Common myeloid progenitor, CD34-positive (primary cell): ENCODE data around the gene ADRA2C.

Experiments
- CTCF ChIA-PET: fragments of 350-600 bp; sonication (Branson Sonifier 250); formaldehyde crosslinking; loops from one replicate; lab custom pipeline; 2021; ENCODE audit warnings: antibody characterized with exemption; lab: Charles Lee
- POLR2A ChIA-PET: fragments of 350-600 bp; sonication (Branson Sonifier 250); formaldehyde crosslinking; loops from one replicate; lab custom pipeline; 2021; ENCODE audit warnings: antibody characterized with exemption; lab: Charles Lee
- DNase-seq, 3 donors: peaks; one replicate each; pipeline versions ENCODE4 v3.0.0 to v3.0.0-alpha.2; 2013
- H3K27ac ChIP-seq, 2 experiments: 1 replicate in 1 of 2; 2 replicates in 1 of 2; pipeline ENCODE4 v1.7.0; 2013; ENCODE audit warnings: inconsistent platforms in 2 of 2, low read length in 2 of 2, mild to moderate bottlenecking in 2 of 2, low read depth in 1 of 2, moderate library complexity in 1 of 2; ENCODE audit not compliant: severe bottlenecking in 2 of 2, insufficient read depth in 1 of 2, poor library complexity in 1 of 2
- H3K27me3 ChIP-seq, 5 experiments: replicated peaks in 2 of 5; 1 replicate in 3 of 5; 2 replicates in 2 of 5; pipeline versions ENCODE4 v1.6.1 to v1.7.0; 2013; ENCODE audit warnings: low read length in 4 of 5, mild to moderate bottlenecking in 2 of 5, moderate library complexity in 2 of 5, inconsistent platforms in 1 of 5; ENCODE audit not compliant: insufficient read depth in 5 of 5, control insufficient read depth in 4 of 5
- H3K36me3 ChIP-seq, 4 experiments: 1 replicate in 2 of 4; 2 replicates in 2 of 4; pipeline versions ENCODE4 v1.6.1 to v1.7.0; 2013; ENCODE audit warnings: low read length in 3 of 4, control low read depth in 1 of 4, mild to moderate bottlenecking in 1 of 4; ENCODE audit not compliant: control insufficient read depth in 4 of 4, insufficient read depth in 4 of 4
- H3K4me1 ChIP-seq, 4 experiments: 1 replicate in 3 of 4; 2 replicates in 1 of 4; pipeline versions ENCODE4 v1.6.1 to v1.7.1; 2013; ENCODE audit warnings: low read length in 3 of 4, mild to moderate bottlenecking in 3 of 4, control low read depth in 1 of 4, inconsistent platforms in 1 of 4, moderate library complexity in 1 of 4; ENCODE audit not compliant: control insufficient read depth in 4 of 4, insufficient read depth in 4 of 4; ENCODE audit errors: control extremely low read depth in 1 of 4
- H3K4me3 ChIP-seq, 7 experiments: 1 replicate in 4 of 7; 2 replicates in 3 of 7; pipeline versions ENCODE4 v1.5.1 to v1.7.0; 2013; ENCODE audit warnings: mild to moderate bottlenecking in 7 of 7, low read length in 6 of 7, moderate library complexity in 6 of 7, inconsistent platforms in 2 of 7, low read depth in 2 of 7, control low read depth in 1 of 7; ENCODE audit not compliant: insufficient read depth in 4 of 7, control insufficient read depth in 1 of 7; ENCODE audit errors: extremely low read depth in 1 of 7
- H3K9me3 ChIP-seq, 5 experiments: 1 replicate in 4 of 5; 2 replicates in 1 of 5; pipeline versions ENCODE4 v1.6.1 to v1.7.1; 2013; ENCODE audit warnings: low read length in 4 of 5, mild to moderate bottlenecking in 2 of 5, inconsistent platforms in 1 of 5, low read depth in 1 of 5, moderate library complexity in 1 of 5; ENCODE audit not compliant: control insufficient read depth in 4 of 5, insufficient read depth in 2 of 5; ENCODE audit errors: control extremely low read depth in 1 of 5
- WGBS: methylation state at CpG from one replicate; pipeline ENCODE4 v1.1.5; 2013; ENCODE audit not compliant: insufficient coverage; 5-methylcytosine and 5-hydroxymethylcytosine counted together

Gene ADRA2C

DNA sequence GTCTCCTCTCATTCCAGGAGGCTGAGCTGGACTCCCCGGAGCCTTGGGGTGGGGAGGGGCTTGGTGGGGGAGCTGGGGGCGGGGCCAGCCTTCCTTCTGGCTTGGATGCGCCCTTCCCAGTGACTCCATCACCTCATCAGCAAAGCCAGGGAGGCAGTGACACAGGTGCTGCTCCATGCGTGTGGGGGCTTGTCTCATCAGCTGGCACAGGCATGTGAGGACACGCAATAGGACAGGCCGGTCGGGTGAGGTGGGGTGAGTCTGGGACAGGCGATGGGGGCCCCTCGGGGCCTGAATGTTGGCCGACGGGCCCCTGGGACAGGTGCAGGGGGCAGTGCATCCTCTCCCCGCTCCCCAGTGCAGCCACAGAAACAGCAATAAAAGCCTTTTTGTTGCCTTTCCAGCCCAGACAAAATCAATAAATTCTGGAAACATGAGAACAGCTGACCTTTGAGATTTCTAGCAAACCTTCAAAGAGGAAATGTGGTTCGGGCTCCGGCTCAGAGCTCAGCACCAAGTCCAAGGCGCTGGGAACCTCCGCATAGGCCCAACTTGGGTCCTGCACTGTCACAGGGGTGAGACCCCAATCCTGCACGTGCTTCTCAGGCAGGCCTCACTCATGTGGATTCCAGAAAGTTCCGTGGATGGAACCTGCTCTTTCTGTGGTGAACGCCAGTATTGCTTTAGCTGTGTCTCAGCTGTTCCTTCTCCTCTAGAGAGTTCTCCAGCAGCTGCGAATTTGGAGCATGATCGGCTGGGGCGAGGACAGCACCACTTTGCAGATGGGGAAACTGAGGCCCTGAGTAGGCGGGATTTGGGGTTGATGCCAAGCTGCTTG is 18.5 kb downstream of the ADRA2C start:
- ChIA-PET POLR2A (no interaction called here), CTCF (interaction anchor here (0.8 to 1.3 kb wide), 2 partner anchors 20 to 36 kb away, joined by 3 read pairs; no protein-coding TSS in a partner anchor)
- peaks cover 0 to 30% (median 0%) of the 10 kb centered on the region in 5 experiments for H3K27me3 ChIP-seq
- WGBS: 83% methylated on average over 21 of the region's 23 CpGs
- no peak for DNase-seq
- H3K36me3 ChIP-seq: no peaks in the 10 kb centered on the region
- H3K4me1 ChIP-seq: no peaks in the 10 kb centered on the region
- peaks cover 0 to 3% (median 2%) of the 10 kb centered on the region in 5 experiments for H3K9me3 ChIP-seq
- H3K27ac ChIP-seq: no peak overlapping the region
- H3K4me3 ChIP-seq: no peak overlapping the region

DNA sequence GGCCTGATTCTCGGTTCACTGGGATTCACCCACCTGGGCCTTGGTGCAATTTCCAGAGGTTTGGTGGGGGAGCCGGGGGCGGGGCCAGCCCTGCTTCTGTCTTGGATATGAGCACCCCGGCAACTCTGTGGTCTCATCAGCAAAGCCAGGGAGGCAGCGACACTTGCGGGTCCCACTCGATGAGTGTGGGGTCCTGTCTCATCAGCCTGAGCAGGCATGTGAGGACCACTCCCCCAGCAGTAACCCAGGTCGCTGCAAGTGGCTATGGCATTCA is 19.0 kb downstream of the ADRA2C start:
- no peaks in the 10 kb centered on the region for H3K4me1 ChIP-seq
- no peak for DNase-seq
- H3K36me3 ChIP-seq: no peaks in the 10 kb centered on the region
- ChIA-PET CTCF (interaction anchor here (0.8 kb wide), 1 partner anchor 20 kb away, joined by 3 read pairs; no protein-coding TSS in a partner anchor), POLR2A (no interaction called here)
- peaks cover 0 to 3% (median 2%) of the 10 kb centered on the region in 5 experiments for H3K9me3 ChIP-seq
- no peak overlapping the region for H3K27ac ChIP-seq
- no peak overlapping the region for H3K4me3 ChIP-seq
- WGBS: 80% methylated on average over 7 of the region's 8 CpGs
- peaks cover 0 to 32% (median 0%) of the 10 kb centered on the region in 5 experiments for H3K27me3 ChIP-seq

DNA sequence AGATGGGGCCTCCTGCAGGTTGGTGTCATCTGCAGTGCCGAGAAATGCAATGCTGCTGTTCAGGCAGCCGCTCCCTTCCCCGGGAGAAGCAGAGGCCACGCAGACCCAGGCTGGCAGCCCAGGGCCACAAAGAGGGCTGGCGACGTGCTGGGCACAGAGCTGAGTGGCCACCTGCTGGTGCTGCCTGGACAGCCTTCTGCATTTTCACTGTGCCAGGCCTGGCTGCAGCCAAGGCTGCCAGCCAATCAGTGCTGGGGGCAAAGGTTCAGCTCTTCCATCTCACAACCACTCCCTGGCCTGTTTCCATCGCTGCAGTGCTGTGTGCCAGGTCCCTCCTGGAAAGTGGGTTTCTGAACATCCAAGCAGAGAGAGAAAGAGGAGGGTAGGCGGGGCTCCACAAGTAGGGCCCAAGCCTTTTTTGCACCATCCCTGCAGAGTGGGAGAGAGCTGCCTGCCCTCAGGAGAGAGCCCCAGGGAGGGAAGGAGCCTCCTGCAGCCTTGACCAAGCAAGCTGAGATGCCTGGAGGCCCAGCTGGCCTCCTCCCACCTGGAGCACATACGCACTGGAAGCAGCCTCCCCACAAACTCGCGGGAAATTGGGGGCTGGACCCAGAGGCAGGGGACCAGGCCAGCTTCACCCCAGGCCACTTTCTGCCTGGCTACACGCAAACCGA is 20.1 kb downstream of the ADRA2C start:
- Histone ChIP-seq H3K9me3 (peaks cover 0 to 3% (median 1%) of the 10 kb centered on the region in 5 experiments), H3K4me3 (no peak overlapping the region), H3K4me1 (no peaks in the 10 kb centered on the region), H3K27ac (no peak overlapping the region), H3K36me3 (no peaks in the 10 kb centered on the region), H3K27me3 (peaks cover 0 to 32% (median 0%) of the 10 kb centered on the region in 5 experiments)
- 85% methylated on average over 12 of the region's 13 CpGs for WGBS
- DNase-seq: no peak
- ChIA-PET POLR2A (no interaction called here), CTCF (interaction anchor here (1.0 kb wide), 1 partner anchor 21 kb away, joined by 3 read pairs; no protein-coding TSS in a partner anchor)

DNA sequence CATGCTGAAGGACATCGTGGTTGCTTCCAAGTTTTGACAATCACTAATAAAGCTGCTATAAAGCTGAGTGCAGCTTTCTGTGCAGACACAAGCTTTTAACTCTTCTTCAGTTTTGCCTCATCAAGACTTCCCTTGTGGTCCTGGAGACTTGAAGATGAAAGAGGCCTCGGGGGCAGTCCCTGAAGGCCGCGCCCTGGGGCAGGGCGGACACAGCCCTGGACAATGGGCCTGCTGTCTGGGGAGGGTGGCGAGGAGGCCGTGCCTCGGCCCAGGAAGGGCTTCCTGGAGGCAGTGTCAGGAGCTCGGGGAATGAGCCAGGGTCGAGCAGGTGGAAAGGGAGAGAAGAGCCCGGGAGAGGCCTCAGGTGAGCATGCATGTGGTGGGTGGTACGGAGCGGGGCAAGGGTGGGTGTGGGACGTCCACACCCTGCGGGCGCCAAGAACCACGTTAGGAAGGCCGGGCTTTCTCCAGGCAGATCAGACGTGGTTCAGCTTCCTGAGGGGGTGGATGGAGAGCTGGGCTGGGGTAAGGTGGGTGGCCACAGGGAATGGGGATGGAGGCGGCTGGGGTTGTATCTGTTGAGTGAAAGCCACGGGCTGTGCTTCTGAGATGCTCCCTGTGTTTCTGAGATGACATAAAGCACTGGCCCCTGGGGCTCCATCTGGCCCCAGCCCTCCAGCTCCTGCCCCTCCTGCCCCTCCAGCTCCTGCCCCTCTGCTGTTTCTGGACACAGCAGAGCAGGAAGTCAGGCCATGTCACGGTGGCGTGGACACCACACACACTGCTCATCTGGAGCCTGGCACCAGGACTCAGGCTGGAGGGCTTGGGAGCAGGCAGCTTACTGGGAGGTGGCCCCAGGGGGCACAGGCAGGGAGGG is 21.5 kb downstream of the ADRA2C start:
- H3K4me1 ChIP-seq: no peaks in the 10 kb centered on the region
- H3K27me3 ChIP-seq: peaks cover 0 to 20% (median 0%) of the 10 kb centered on the region in 5 experiments
- DNase-seq: no peak
- no peak overlapping the region for H3K4me3 ChIP-seq
- H3K27ac ChIP-seq: no peak overlapping the region
- ChIA-PET CTCF (interaction anchor here (1.0 to 1.3 kb wide), 2 partner anchors 9 to 13 kb away, joined by 3 to 5 read pairs; no protein-coding TSS in a partner anchor), POLR2A (no interaction called here)
- H3K9me3 ChIP-seq: peaks cover 0 to 5% (median 0%) of the 10 kb centered on the region in 5 experiments
- no peaks in the 10 kb centered on the region for H3K36me3 ChIP-seq
- WGBS: 87% methylated on average over 21 of the region's 23 CpGs

DNA sequence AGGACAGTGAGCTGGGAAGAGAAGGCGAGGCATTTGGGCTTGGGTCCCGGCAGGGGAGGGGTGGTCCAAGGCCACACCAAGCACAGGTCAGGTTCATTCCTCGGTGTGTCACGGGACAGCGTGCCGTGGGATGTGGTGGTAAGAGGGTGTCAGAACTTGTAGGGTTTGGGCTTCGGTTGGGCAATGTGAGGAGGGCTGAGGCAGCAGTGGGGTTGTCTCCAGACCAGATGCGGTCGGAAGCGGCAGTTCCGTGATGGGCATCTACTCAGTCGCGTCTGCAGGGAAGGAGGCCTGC is 22.1 kb downstream of the ADRA2C start:
- peaks cover 0 to 5% (median 0%) of the 10 kb centered on the region in 5 experiments for H3K9me3 ChIP-seq
- H3K27ac ChIP-seq: no peak overlapping the region
- H3K4me3 ChIP-seq: no peak overlapping the region
- H3K36me3 ChIP-seq: no peaks in the 10 kb centered on the region
- WGBS: 90% methylated on average over 12 of the region's 13 CpGs
- H3K27me3 ChIP-seq: peaks cover 0 to 15% (median 0%) of the 10 kb centered on the region in 5 experiments
- no peaks in the 10 kb centered on the region for H3K4me1 ChIP-seq
- no peak for DNase-seq
- ChIA-PET CTCF (no interaction called here), POLR2A (no interaction called here)

DNA sequence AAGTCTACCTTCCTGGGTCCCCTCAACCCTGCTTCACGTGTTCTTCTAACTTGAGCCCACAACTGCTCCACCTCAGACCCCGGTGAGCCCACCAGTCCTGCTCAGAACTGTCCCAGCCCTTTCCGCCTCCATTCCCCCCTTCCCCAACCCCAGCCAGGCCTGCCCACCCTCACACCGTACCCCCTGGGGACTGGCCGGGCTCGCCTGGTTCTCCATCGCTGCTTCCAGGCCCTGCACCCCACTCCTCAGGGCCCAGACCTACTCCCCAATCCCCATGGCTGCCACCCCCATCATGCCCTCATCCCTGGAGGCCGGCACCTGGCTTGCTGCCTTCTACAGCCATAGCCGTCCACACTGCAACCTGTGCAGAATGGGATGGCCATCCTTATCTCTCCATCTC is 23.4 kb downstream of the ADRA2C start:
- peaks cover 0 to 7% (median 0%) of the 10 kb centered on the region in 5 experiments for H3K27me3 ChIP-seq
- H3K27ac ChIP-seq: no peak overlapping the region
- no peak for DNase-seq
- ChIA-PET POLR2A (no interaction called here), CTCF (no interaction called here)
- no peak overlapping the region for H3K4me3 ChIP-seq
- H3K4me1 ChIP-seq: no peaks in the 10 kb centered on the region
- 90% methylated on average over 7 of the region's 9 CpGs for WGBS
- H3K36me3 ChIP-seq: no peaks in the 10 kb centered on the region
- H3K9me3 ChIP-seq: peaks cover 0 to 5% (median 0%) of the 10 kb centered on the region in 5 experiments
